Measurements from ENCODE around the gene NPEPL1.
"Not testable (repeated sequence)": the region's sequence is repeated elsewhere in the genome, so short reads cannot be mapped to it uniquely, and the experiment has no call there.

Gene NPEPL1

DNA sequence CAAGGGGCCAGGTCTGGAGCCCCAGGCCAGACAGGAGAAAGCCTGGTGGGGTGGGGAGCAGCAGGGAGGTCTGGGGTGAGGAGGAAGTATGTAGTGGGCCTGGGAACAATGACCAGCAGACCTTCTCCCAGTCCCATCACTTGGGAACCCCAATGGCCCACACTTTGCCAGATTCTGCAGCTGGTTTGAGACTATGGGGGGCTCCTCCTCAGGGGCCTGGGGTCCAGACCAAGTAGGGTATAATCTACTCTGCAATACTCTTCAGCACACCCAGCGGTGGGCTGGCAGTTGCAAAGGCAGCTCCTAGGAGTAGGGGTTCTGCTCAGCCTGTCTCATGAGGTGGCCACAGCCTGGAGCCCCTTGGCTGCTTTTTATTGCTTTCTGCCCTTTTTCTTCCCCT lies 52.8 kb downstream of the NPEPL1 start:
- no peak for DNase-seq

GRCh38 chr20:58746620-58747019 lies 54.0 kb downstream of the NPEPL1 start:
- no peak for DNase-seq

DNA sequence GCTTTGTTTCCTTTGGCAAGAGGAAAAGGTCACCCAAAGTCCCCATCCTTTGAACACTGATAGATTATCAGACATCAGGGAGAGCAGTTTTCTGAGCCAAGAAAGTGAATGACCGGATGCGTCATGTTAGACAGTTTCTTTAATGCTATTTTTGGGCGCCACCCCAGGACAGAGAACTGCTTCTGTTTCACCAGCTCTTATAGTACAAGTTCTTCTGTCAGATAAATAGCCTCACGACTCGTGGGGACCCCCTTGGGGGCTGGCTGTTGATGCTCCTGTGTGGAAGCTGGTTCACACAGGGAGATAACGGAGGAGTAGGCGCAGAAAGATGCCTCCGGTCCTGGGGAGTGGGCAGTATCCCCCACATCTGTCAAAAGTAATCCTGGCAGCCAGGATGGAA lies 54.6 kb downstream of the NPEPL1 start:
- no peak for DNase-seq

GRCh38 chr20:58748618-58749017 lies 56.0 kb downstream of the NPEPL1 start:
- DNase-seq: no peak

DNA sequence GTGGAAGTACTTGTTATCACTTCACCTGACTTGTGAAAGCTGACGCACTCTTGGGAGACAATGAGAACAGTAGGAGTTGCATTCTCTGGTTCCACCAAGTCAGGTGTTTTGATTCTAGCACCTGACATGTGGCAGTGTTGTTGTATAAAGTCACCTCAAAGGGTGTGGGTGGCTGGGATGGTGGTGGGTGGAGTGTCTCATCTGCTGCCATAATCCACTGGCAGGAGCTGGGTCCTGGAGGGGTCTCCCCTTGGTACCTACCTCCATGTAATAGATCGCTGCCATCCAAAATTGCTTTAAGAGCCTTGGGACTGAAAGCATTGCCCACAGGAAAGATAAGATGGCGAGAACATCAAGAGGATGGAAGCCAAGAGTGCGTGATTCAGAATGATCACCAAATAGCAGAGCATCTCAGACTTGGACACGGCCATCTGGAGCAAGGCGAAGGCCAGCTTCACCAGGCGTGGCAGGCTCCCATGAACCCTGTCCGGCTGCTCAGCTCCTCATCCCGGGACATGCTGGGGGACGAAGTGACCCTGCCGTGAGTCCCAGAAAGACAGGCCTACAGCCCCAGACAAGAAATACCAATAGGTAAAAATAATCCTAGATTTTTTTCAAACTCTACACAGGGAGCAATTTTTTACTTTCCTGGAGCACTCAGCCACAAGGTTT lies 56.6 kb downstream of the NPEPL1 start:
- no peak for DNase-seq

GRCh38 chr20:58749979-58750378 lies 57.4 kb downstream of the NPEPL1 start:
- no peak for DNase-seq

DNA sequence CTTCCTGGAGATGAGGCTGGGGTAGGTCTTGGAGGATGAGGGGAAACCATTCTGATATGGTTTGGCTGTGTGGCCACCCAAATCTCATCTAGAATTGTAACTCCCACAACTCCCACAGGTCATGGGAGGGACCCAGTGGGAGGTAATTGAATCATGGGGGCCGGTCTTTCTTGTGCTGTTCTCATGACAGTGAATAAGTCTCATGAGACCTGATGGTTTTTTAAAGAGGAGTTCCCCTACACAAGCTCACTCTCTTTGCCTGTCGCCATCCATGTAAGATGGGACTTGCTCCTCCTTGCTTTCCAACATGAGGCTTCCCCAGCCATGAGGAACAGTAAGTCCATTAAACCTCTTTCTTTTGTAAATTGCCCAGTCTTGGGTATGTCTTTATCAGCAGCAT lies 58.1 kb downstream of the NPEPL1 start:
- not testable (repeated sequence) for DNase-seq

GRCh38 chr20:58751979-58752378 lies 59.4 kb downstream of the NPEPL1 start:
- DNase-seq: no peak

GRCh38 chr20:58752565-58752964 lies 60.0 kb downstream of the NPEPL1 start:
- no peak for DNase-seq

- no peak for DNase-seq
Measured at GRCh38 chr20:58753267-58753921, 60.8 kb downstream of the NPEPL1 start.

DNA sequence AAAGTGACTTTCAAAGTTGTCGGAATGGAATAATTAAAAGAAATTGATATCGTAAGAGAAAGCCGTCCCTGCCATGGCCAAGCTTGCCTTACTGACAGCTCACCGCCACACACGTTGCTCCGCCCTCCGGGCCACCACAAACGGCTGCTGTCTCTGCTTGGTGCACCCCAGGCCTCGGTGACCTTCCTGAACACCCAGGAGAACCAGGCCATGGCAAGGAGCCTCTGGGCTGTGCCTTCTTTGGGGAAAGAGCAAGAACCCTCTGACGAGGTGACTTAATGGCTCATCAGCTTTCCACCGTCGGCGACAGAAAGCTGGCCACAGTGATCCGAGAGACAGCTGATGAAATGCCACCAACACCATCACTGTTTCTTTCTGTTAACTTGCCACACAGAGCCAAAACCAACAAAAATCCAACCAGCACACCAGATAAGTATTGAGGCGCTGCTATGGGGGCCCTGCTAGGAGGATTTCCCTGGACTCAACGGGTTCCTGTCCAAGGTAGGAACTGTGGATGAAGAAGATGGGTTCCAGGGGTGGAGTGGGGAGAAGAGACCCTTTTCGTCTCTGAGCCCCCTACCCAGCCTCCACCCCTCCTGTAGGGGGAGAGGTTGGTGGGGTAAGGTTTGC lies 61.4 kb downstream of the NPEPL1 start:
- no peak for DNase-seq

- no peak for DNase-seq
Measured at GRCh38 chr20:58754584-58754983, 62.0 kb downstream of the NPEPL1 start.

DNA sequence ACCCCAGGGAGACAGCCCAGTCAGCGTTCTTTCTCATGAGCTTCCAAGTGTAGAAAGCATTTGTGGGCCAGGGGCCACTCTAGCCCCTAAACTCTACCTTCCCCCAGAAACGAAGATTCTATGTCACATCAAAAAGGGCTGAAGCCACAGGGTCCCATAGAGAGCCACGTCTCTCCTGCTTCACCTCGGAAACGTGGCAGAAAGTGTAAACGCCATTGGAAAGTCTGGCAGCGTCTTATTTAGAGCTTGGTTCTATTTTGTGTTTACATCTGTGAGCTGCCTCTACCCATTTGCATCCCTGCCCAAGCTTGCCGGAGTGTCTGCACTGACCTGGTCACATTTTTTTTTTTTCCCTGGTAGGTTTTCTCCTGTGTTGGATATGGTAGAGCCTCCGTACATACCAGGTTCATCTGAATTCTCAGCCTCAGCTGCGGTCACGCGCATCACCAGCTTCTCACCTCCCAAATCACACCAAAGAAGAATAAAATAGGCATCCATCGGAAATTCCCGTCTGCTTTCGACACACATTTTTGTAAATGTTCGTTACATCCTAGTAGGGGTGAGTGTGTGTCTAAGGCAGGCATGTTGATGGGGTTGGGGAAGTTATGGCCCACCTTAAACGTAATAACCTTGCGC lies 62.6 kb downstream of the NPEPL1 start:
- no peak for DNase-seq

DNA sequence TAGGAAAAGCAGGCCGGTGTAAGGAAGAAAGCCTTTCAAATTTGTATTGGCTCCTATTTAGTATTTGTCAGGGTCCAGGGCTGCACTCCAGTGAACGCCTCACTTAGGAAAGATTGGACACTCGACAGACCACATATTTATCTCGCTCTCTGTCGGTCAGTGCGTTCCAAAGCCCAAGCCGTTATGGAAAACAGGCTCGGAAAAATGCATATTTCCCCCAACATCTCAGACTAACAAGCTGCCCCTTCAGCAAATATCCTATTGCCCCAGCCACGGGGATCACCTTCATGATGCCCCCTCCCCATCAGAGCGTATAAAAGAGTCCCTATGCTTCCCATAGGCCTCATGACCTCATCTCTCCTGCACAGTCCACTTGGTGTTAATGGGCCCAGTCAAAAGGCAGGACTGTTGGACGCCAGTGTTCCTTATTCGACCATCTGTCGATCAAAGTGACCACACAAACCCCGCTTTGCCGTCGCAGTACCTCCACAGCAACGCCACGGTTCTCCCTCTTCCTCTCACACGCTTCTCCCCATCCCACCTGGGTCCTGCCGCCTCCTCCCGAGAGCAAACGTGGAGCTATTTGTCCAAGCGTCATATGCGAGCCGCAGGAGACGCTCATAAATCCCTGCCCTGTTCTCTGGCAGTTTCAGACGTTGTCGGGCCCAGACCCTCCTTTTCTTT lies 63.3 kb downstream of the NPEPL1 start:
- DNase-seq: no peak

DNA sequence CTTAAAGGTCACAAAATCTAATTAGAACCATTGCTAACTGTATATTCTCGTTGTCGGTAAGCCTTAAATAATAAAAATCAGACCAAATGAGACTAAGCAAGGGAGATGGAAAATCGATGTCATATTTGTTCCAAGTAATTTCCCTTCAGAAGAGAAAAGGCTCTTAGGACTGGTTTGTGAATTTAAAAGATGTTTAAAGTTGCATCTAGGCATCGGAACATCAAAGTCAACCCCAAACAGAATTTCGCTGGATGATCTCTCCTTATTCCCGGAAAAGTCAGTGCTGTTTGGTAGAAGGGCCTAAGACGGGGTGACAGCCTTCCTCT lies 63.8 kb downstream of the NPEPL1 start:
- no peak for DNase-seq

DNA sequence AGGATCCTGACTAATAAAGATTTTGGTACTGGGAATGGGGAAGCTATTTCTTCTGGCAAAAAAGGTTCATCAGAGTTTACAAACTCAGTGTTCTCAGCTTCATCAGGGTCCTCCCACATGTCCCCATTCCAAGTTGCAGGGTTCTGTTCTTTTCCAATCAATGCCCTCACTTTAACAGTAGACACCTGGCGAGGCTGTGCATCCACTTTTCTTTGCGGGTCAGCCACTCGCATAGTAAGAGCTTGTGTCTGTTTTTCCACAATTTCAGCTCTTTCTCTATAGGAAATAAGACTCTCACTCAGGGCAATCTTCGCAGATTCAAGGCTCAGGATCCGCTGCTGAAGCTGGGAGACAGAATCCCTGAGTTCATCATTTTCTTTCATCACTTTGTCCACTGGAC lies 65.0 kb downstream of the NPEPL1 start:
- not testable (repeated sequence) for DNase-seq

GRCh38 chr20:58759947-58760346 lies 67.3 kb downstream of the NPEPL1 start:
- DNase-seq: no peak

DNA sequence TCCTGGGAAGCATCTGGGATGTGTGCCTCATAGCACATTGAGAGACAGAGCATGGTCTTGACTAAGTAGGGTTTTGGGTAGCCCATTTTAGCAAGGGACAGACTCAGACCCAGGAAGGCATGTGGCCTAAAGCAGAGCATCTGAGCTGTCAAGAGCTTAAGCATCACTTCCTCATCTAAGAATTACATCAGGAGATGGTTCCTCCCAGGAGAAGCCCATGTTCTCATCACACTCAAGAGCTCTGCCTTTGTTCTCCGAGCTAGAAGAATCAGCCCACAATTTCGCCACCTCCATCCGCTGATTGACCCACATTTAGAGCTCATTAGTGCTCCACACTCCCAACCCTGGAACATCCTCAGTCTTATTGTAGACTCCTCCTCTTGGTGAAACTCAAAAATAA lies 68.3 kb downstream of the NPEPL1 start:
- no peak for DNase-seq

- DNase-seq: no peak
Measured at GRCh38 chr20:58762120-58762519, 69.5 kb downstream of the NPEPL1 start.

DNA sequence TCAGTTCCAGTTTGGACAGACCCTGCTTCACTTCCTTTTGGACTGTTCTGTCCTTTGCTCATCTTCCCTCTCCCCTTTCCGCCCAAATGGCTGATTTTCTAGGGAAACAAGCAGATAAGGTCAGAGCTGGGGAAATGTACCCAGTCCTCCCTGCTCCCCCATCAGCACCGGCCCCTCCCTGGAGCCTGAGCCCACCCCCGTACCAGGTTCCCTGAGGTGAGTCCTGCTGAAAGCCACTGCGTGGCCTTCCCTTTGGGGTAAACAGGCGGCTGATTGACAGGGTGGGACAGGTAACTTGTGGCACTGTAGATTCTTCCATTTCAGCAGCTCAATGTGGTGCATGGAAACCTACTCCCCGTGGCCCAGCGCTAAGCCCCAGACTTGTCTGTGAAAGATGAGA lies 70.5 kb downstream of the NPEPL1 start:
- DNase-seq: no peak

All from activated T-cell treated with anti-CD3 and anti-CD28 coated beads for 4 hours (primary cell).